Panc1 (cell line): Measurements from ENCODE around the gene DLG2. TPM values are rescaled to one million over a fixed set of nuclear protein-coding genes. Genes with fewer than 3 reads are reported as not detected.
"Not testable (repeated sequence)": the region's sequence is repeated elsewhere in the genome, so short reads cannot be mapped to it uniquely, and the experiment has no call there.

Source experiments
- ATAC-seq: fragments of 200-7000 bp; cut with Tn5 transposase; 2 replicates; pipeline ENCODE4 v1.9.1; 2020; ENCODE audit warnings: mild to moderate bottlenecking, moderate library complexity
- BruUV-seq: library from RNA; stranded (reverse); fragments of 400-500 nt; replicated peaks from 2 replicates; lab custom pipeline; 2021; lab: Mats Ljungman, UMichigan
- CTCF ChIA-PET: fragments of 300-600 bp; sonication (Branson Sonifier 250); formaldehyde crosslinking; loops from one replicate; lab custom pipeline; 2022; ENCODE audit warnings: antibody characterized with exemption; lab: Charles Lee
- POLR2A ChIA-PET: fragments of 300-600 bp; sonication (Branson Sonifier 250); formaldehyde crosslinking; loops from one replicate; lab custom pipeline; 2022; ENCODE audit warnings: antibody characterized with exemption; lab: Charles Lee
- DNase-seq: peaks from one replicate; pipeline ENCODE4 v3.0.0-alpha.2; 2010; ENCODE audit warnings: low read depth, low spot score
- H3K27ac ChIP-seq: 2 replicates; pipeline ENCODE4 v1.5.1; 2011; ENCODE audit warnings: mild to moderate bottlenecking, low read length, inconsistent platforms
- H3K27me3 ChIP-seq: fragments of 200-500 bp; sonication (Bioruptor generic); 2 replicates; pipeline ENCODE4 v1.6.0; 2014; ENCODE audit warnings: low read length, inconsistent platforms; ENCODE audit not compliant: control insufficient read depth, insufficient read depth
- H3K36me3 ChIP-seq: fragments of 200-500 bp; sonication (Bioruptor generic); 2 replicates; pipeline ENCODE4 v1.5.1; 2014; ENCODE audit warnings: inconsistent platforms, mild to moderate bottlenecking, low read length, moderate library complexity; ENCODE audit not compliant: control insufficient read depth, insufficient read depth
- H3K4me1 ChIP-seq: 2 replicates; pipeline ENCODE4 v1.5.1; 2011; ENCODE audit warnings: inconsistent platforms, mild to moderate bottlenecking, low read length, moderate library complexity; ENCODE audit not compliant: control insufficient read depth, insufficient read depth
- H3K4me3 ChIP-seq, 2 experiments: 2 replicates each; pipeline ENCODE4 v1.5.1; 2011 to 2012; ENCODE audit warnings: low read depth in 2 of 2, low read length in 2 of 2, mild to moderate bottlenecking in 2 of 2, inconsistent platforms in 1 of 2, moderate library complexity in 1 of 2
- H3K9me3 ChIP-seq: fragments of 200-500 bp; sonication (Bioruptor generic); 2 replicates; pipeline ENCODE4 v1.5.1; 2014; ENCODE audit warnings: low read depth, mild to moderate bottlenecking, inconsistent platforms, low read length, moderate library complexity; ENCODE audit not compliant: control insufficient read depth, insufficient read depth
- CTCF ChIP-seq: fragments of 450-650 bp; IDR thresholded peaks from 2 replicates; pipeline ENCODE4 v1.5.1; 2017; ENCODE audit warnings: mild to moderate bottlenecking
- POLR2AphosphoS5 ChIP-seq: IDR thresholded peaks from 2 replicates; pipeline ENCODE4 v1.6.1; 2012; ENCODE audit warnings: mild to moderate bottlenecking, low read depth, low read length, moderate library complexity
- SIN3A ChIP-seq: IDR thresholded peaks from 2 replicates; pipeline ENCODE4 v1.6.1; 2012; ENCODE audit warnings: low read depth, mild to moderate bottlenecking, low read length, moderate library complexity, borderline replicate concordance; ENCODE audit not compliant: insufficient read depth
- TCF7L2 ChIP-seq: IDR thresholded peaks from 2 replicates; pipeline ENCODE4 v1.6.1; 2011; ENCODE audit warnings: mild to moderate bottlenecking, low read depth, low read length, inconsistent platforms
- in situ Hi-C: cut with HindIII; loops from 2 replicates; pipeline ENCODE4 v1.10.0; 2016; ENCODE audit warnings: low sequenced_read_pairs, low pct_unique_long_range_greater_than_20kb
- intact Hi-C: fragments of 100-400 bp; cut with micrococcal nuclease; formaldehyde crosslinking; loops from one replicate; pipeline ENCODE4 v1.10.0; 2022; ENCODE audit not compliant: unreplicated experiment
- total RNA-seq: library from RNA; stranded (reverse); gene quantifications from one replicate; pipeline ENCODE4 v1.2.1, GENCODE V29; 2021; ENCODE audit not compliant: unreplicated experiment
- TF ChIP-seq, protein P1 (sequence below), 2 experiments: IDR thresholded peaks; 2 replicates each; pipeline ENCODE4 v1.6.1; 2011 to 2012; ENCODE audit warnings: low read depth in 2 of 2, control low read depth in 1 of 2, low read length in 1 of 2, mild to moderate bottlenecking in 1 of 2, moderate library complexity in 1 of 2; ENCODE audit not compliant: insufficient read depth in 1 of 2

The DLG2 gene
- total RNA-seq, 1 experiment from 2014 or later, result 4.2 TPM

DNA sequence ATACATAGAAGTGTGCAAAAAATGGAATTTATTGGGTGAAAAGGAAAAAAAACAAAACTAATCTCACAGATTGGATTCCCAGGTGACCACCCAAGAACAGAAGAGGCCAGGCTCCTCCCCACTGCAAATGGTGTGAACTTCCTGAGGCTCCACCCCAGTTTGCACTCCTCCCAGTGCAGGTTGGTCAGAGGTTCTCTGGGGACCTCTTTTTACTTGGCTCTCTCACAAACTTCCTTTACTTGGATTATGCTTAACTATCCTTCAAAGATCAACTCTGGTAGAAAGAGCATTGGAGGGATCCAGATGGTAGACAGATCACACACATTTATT lies 2202.0 kb downstream of the DLG2 start:
- H3K36me3 ChIP-seq, result no peaks in the 10 kb centered on the region
- no TSS peak for BruUV-seq
- ATAC-seq (no peak), DNase-seq (no peak)
- ChIA-PET CTCF (no interaction called here), POLR2A (no interaction called here)
- H3K9me3 ChIP-seq, result no peaks in the 10 kb centered on the region
- no peak overlapping the region for H3K27ac ChIP-seq
- TF ChIP-seq, protein P1, sequence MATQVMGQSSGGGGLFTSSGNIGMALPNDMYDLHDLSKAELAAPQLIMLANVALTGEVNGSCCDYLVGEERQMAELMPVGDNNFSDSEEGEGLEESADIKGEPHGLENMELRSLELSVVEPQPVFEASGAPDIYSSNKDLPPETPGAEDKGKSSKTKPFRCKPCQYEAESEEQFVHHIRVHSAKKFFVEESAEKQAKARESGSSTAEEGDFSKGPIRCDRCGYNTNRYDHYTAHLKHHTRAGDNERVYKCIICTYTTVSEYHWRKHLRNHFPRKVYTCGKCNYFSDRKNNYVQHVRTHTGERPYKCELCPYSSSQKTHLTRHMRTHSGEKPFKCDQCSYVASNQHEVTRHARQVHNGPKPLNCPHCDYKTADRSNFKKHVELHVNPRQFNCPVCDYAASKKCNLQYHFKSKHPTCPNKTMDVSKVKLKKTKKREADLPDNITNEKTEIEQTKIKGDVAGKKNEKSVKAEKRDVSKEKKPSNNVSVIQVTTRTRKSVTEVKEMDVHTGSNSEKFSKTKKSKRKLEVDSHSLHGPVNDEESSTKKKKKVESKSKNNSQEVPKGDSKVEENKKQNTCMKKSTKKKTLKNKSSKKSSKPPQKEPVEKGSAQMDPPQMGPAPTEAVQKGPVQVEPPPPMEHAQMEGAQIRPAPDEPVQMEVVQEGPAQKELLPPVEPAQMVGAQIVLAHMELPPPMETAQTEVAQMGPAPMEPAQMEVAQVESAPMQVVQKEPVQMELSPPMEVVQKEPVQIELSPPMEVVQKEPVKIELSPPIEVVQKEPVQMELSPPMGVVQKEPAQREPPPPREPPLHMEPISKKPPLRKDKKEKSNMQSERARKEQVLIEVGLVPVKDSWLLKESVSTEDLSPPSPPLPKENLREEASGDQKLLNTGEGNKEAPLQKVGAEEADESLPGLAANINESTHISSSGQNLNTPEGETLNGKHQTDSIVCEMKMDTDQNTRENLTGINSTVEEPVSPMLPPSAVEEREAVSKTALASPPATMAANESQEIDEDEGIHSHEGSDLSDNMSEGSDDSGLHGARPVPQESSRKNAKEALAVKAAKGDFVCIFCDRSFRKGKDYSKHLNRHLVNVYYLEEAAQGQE (IDR thresholded peaks at IDR 0.05; ENCODE audit: insufficient read depth in 1 of 2, low read depth in 2 of 2, low read length in 1 of 2), result no peak
- no peak for TF ChIP-seq POLR2AphosphoS5
- TF ChIP-seq CTCF, result no peak
- no peak for TF ChIP-seq SIN3A
- no peak for TF ChIP-seq TCF7L2
- H3K4me1 ChIP-seq, result no peaks in the 10 kb centered on the region
- no peak overlapping the region for H3K4me3 ChIP-seq
- no peaks in the 10 kb centered on the region for H3K27me3 ChIP-seq
- in situ Hi-C loops, result no loop called here
- intact Hi-C loops, result no loop called here

DNA sequence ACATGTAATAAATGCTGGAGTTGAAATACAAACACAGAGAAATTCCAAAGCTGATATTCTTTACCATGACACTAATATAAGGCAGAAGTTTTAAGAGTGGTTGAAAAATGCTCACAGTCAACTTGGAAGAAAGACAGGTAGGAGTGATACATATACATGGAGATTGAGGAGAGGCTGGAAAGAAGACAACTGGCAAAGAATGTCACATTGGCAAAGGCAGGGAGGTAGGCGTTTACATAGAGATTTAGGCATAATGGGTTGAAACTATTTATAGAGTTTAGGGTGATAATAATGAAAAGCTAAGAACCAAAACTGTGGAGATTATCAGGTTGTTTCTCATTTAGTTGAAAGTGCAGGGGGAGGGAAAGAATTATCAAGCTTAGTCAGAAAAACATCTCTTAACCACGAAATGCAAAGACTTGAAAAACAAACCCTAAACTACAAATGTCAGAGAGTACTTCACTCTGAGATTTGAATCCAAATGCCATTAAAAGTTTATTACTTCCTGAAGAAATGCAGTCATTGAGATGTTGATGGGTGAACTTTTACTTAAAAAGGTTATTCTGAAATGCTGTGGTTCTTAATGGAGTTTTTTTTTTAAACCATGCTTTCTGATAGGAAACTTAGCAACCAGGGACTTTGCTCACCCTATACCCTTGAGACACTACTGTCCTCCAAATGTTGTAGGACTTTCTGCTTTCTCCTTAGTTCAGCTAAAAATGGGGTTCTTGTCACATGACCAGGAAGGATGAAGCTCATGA lies 2202.6 kb downstream of the DLG2 start:
- no peak for DNase-seq
- TF ChIP-seq POLR2AphosphoS5, result no peak
- TF ChIP-seq CTCF, result no peak
- TF ChIP-seq, protein P1 (IDR thresholded peaks at IDR 0.05; ENCODE audit: insufficient read depth in 1 of 2, low read depth in 2 of 2, low read length in 1 of 2), result no peak
- no peak for TF ChIP-seq SIN3A
- no peak for TF ChIP-seq TCF7L2
- Histone ChIP-seq H3K27me3 (no peaks in the 10 kb centered on the region), H3K4me3 (no peak overlapping the region), H3K9me3 (no peaks in the 10 kb centered on the region), H3K4me1 (no peaks in the 10 kb centered on the region), H3K36me3 (no peaks in the 10 kb centered on the region), H3K27ac (no peak overlapping the region)
- in situ Hi-C loops (no loop called here), intact Hi-C loops (no loop called here)
- ChIA-PET CTCF (no interaction called here), POLR2A (no interaction called here)
- no peak for ATAC-seq
- BruUV-seq, result no TSS peak

GRCh38 chr11:83422641-83423040 lies 2204.5 kb downstream of the DLG2 start:
- H3K9me3 ChIP-seq, CTCF ChIA-PET, H3K4me3 ChIP-seq, H3K4me1 ChIP-seq, H3K27me3 ChIP-seq, intact Hi-C loops, BruUV-seq, H3K36me3 ChIP-seq, H3K27ac ChIP-seq, POLR2A ChIA-PET, DNase-seq, ATAC-seq, in situ Hi-C loops: not testable (repeated sequence)
